ENCODE results near the gene MATN1. TPM values are rescaled to one million over a fixed set of nuclear protein-coding genes. Genes with fewer than 3 reads are reported as not detected.
"Not testable (repeated sequence)": the region's sequence is repeated elsewhere in the genome, so short reads cannot be mapped to it uniquely, and the experiment has no call there.

The MATN1 gene
- polyA plus RNA-seq, 1 donor, result 0.30 TPM

DNA sequence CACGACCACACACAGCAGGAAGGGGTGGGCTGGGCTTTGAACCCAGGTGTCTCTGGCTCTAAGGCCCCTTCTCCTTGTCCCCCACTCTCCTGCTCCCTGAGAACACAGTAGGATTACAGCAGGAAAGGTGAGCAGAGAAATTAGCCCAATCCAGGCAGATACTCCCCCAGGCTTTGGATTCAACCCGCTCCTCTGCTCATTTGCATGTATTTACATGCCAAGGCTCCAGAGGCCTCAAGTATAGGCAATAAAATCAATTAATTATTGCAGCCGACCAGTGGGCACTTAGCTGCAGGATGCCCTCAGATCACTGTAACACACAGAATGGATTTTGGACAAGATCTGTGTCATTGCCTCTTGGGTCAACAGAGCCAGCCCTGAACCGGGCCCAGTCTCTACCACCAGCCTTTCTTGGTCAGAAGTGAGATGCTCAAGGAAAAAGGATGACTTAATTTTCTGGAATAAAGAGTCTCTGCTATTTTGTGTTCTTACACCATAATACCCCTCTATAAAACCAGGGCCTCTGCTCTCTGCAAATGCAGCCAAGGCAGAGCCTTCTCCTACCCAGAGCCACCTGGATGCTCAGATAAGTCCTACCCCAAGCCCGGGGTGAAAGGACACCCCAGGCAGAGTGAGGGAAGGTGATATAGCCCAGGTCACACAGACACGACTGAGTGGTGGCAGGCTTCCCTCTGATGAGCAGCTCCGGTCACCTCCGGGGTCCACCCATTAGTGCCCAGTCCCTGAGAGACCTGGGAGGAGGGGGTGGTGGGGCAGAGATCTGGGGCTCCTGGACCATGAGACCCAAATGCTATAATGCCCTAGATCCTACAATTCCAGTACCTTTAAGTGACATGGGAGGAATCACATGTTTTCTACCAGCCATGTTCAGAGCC is 28.9 kb downstream of the MATN1 start:
- H3K27ac ChIP-seq (ENCODE audit: low read length), result no peak overlapping the region
- WGBS (ENCODE audit: insufficient coverage, low lambda C conversion rate), result no CpG with 5 or more reads among the region's 8 CpGs
- no peaks in the 10 kb centered on the region for H3K4me1 ChIP-seq (ENCODE audit: control insufficient read depth, insufficient read depth, low read length)
- H3K27me3 ChIP-seq (ENCODE audit: control insufficient read depth, insufficient read depth, low read length), result peaks cover 12% of the 10 kb centered on the region
- no peaks in the 10 kb centered on the region for H3K36me3 ChIP-seq (ENCODE audit: control insufficient read depth, insufficient read depth, low read length)
- no peaks in the 10 kb centered on the region for H3K9me3 ChIP-seq (ENCODE audit: control insufficient read depth, low read depth, low read length)
- no peak overlapping the region for H3K4me3 ChIP-seq (ENCODE audit: low read length)
- DNase-seq, result no peak

DNA sequence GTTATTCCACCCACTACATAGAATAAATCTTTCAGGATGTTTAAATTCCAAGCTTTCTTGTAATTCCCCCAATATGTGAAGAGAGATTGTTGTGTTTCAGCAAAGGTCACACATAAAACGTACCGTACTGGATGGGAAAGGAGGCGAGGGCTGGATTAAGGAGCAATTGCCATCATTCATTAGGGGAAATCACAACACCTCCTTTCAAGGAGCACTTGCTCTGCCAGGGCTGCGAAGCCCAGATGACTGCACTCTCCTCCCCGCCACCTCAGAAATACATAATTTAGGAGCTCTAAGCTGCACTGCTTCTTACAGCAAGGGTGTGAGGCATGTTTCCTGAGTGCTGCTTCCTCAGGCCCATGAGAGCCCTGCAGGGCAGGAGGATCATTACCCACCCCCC is 29.6 kb downstream of the MATN1 start:
- no CpG with 5 or more reads among the region's 5 CpGs for WGBS (ENCODE audit: insufficient coverage, low lambda C conversion rate)
- peaks cover 16% of the 10 kb centered on the region for H3K27me3 ChIP-seq (ENCODE audit: control insufficient read depth, insufficient read depth, low read length)

GRCh38 chr1:30693366-30693765 is 30.0 kb downstream of the MATN1 start:
- peaks cover 16% of the 10 kb centered on the region for H3K27me3 ChIP-seq (ENCODE audit: control insufficient read depth, insufficient read depth, low read length)
- DNase-seq, result no peak
- no CpG with 5 or more reads among the region's 3 CpGs for WGBS (ENCODE audit: insufficient coverage, low lambda C conversion rate)
- no peaks in the 10 kb centered on the region for H3K9me3 ChIP-seq (ENCODE audit: control insufficient read depth, low read depth, low read length)
- no peak overlapping the region for H3K4me3 ChIP-seq (ENCODE audit: low read length)
- no peaks in the 10 kb centered on the region for H3K4me1 ChIP-seq (ENCODE audit: control insufficient read depth, insufficient read depth, low read length)
- H3K36me3 ChIP-seq (ENCODE audit: control insufficient read depth, insufficient read depth, low read length), result no peaks in the 10 kb centered on the region
- no peak overlapping the region for H3K27ac ChIP-seq (ENCODE audit: low read length)

More for the DNA sequence above, 29.6 kb downstream of the MATN1 start:
- H3K4me3 ChIP-seq (ENCODE audit: low read length), result no peak overlapping the region
- H3K36me3 ChIP-seq (ENCODE audit: control insufficient read depth, insufficient read depth, low read length), result no peaks in the 10 kb centered on the region
- no peaks in the 10 kb centered on the region for H3K4me1 ChIP-seq (ENCODE audit: control insufficient read depth, insufficient read depth, low read length)
- no peak overlapping the region for H3K27ac ChIP-seq (ENCODE audit: low read length)
- DNase-seq, result no peak
- H3K9me3 ChIP-seq (ENCODE audit: control insufficient read depth, low read depth, low read length), result no peaks in the 10 kb centered on the region

- no peaks in the 10 kb centered on the region for H3K4me1 ChIP-seq (ENCODE audit: control insufficient read depth, insufficient read depth, low read length)
- no peak for DNase-seq
- H3K9me3 ChIP-seq (ENCODE audit: control insufficient read depth, low read depth, low read length), result no peaks in the 10 kb centered on the region
- WGBS (ENCODE audit: insufficient coverage, low lambda C conversion rate), result no CpG with 5 or more reads among the region's 7 CpGs
- no peak overlapping the region for H3K27ac ChIP-seq (ENCODE audit: low read length)
- peaks cover 16% of the 10 kb centered on the region for H3K27me3 ChIP-seq (ENCODE audit: control insufficient read depth, insufficient read depth, low read length)
- no peak overlapping the region for H3K4me3 ChIP-seq (ENCODE audit: low read length)
- no peaks in the 10 kb centered on the region for H3K36me3 ChIP-seq (ENCODE audit: control insufficient read depth, insufficient read depth, low read length)
Observed at GRCh38 chr1:30692948-30693301, 30.5 kb downstream of the MATN1 start.

DNA sequence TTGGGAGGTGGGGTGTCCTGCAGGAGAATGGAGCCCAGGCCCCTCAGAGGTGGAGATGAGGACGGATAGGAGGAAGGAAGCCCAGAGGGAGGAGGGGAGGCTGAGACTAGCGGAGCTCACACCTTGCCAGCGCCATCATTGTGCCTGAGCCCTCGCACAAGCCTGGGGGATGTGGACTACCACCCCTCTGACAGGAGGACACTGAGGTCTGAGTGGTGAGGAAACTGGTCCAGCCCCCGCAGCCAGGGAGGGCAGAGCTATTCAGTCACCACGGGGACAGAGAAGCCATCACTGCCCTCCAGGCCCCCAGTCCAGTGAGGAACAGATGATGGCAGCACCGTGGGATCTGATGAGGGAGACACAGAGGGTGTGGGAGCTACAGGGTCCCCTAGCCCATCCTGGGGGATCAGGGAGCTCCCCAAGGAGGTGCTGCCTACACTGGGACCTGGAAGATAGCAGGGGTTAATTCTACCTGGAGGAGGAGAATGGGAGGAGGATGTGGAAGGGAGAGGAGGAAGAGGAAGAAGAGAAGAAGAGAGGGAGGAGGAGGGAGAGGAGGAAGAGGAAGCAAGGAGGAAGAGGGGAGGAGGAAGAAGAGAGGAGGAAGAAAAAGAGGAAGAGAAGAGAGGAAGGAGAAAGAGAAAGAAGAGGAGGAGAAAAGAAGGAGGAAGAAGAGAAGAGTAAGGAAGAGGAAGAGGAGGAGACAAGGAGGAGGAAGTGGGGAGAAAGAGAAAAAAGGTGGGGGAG is 31.0 kb downstream of the MATN1 start:
- no peak overlapping the region for H3K27ac ChIP-seq (ENCODE audit: low read length)
- H3K36me3 ChIP-seq (ENCODE audit: control insufficient read depth, insufficient read depth, low read length), result no peaks in the 10 kb centered on the region
- H3K4me3 ChIP-seq (ENCODE audit: low read length), result no peak overlapping the region
- DNase-seq, result no peak
- peaks cover 19% of the 10 kb centered on the region for H3K27me3 ChIP-seq (ENCODE audit: control insufficient read depth, insufficient read depth, low read length)
- H3K4me1 ChIP-seq (ENCODE audit: control insufficient read depth, insufficient read depth, low read length), result no peaks in the 10 kb centered on the region
- H3K9me3 ChIP-seq (ENCODE audit: control insufficient read depth, low read depth, low read length), result no peaks in the 10 kb centered on the region
- no CpG with 5 or more reads among the region's 7 CpGs for WGBS (ENCODE audit: insufficient coverage, low lambda C conversion rate)

DNA sequence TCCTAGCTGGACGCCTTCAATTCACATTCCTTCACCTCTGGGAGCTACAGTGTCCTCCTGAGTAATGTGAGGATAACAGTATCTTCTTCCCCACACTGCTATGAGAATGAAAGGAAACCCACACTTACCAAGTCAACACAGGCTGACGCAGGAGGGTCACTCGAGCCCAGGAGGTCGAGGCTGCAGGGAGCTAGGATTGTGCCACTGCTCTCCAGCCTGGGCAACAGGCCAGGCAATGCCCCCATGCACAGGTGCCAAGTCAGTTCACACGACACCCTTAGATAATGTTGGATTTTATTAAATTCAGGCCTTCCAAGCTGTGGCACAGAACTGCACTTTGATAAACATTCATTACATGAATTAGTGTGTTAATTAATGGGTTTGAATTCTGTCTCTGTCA is 31.9 kb downstream of the MATN1 start:
- H3K27ac ChIP-seq (ENCODE audit: low read length), result no peak overlapping the region
- no CpG with 5 or more reads among the region's 5 CpGs for WGBS (ENCODE audit: insufficient coverage, low lambda C conversion rate)
- no peaks in the 10 kb centered on the region for H3K4me1 ChIP-seq (ENCODE audit: control insufficient read depth, insufficient read depth, low read length)
- DNase-seq, result no peak
- no peaks in the 10 kb centered on the region for H3K36me3 ChIP-seq (ENCODE audit: control insufficient read depth, insufficient read depth, low read length)
- no peak overlapping the region for H3K4me3 ChIP-seq (ENCODE audit: low read length)
- H3K27me3 ChIP-seq (ENCODE audit: control insufficient read depth, insufficient read depth, low read length), result peaks cover 23% of the 10 kb centered on the region
- H3K9me3 ChIP-seq (ENCODE audit: control insufficient read depth, low read depth, low read length), result no peaks in the 10 kb centered on the region

- peaks cover 31% of the 10 kb centered on the region for H3K27me3 ChIP-seq (ENCODE audit: control insufficient read depth, insufficient read depth, low read length)
- no peak overlapping the region for H3K4me3 ChIP-seq (ENCODE audit: low read length)
- H3K36me3 ChIP-seq (ENCODE audit: control insufficient read depth, insufficient read depth, low read length), result no peaks in the 10 kb centered on the region
- H3K4me1 ChIP-seq (ENCODE audit: control insufficient read depth, insufficient read depth, low read length), result no peaks in the 10 kb centered on the region
- no peak overlapping the region for H3K27ac ChIP-seq (ENCODE audit: low read length)
- no peak for DNase-seq
- WGBS (ENCODE audit: insufficient coverage, low lambda C conversion rate), result 20% methylated on average over 1 of the region's 7 CpGs
- no peaks in the 10 kb centered on the region for H3K9me3 ChIP-seq (ENCODE audit: control insufficient read depth, low read depth, low read length)
Observed at GRCh38 chr1:30689901-30690645, 33.3 kb downstream of the MATN1 start.

- Histone ChIP-seq H3K9me3 (ENCODE audit: control insufficient read depth, low read depth, low read length) (no peaks in the 10 kb centered on the region), H3K27me3 (ENCODE audit: control insufficient read depth, insufficient read depth, low read length) (peaks cover 37% of the 10 kb centered on the region), H3K4me3 (ENCODE audit: low read length) (no peak overlapping the region), H3K27ac (ENCODE audit: low read length) (no peak overlapping the region), H3K4me1 (ENCODE audit: control insufficient read depth, insufficient read depth, low read length) (no peaks in the 10 kb centered on the region), H3K36me3 (ENCODE audit: control insufficient read depth, insufficient read depth, low read length) (no peaks in the 10 kb centered on the region)
- DNase-seq, result no peak
- WGBS (ENCODE audit: insufficient coverage, low lambda C conversion rate), result no CpG with 5 or more reads among the region's 11 CpGs
Observed at GRCh38 chr1:30688920-30689794, 34.2 kb downstream of the MATN1 start.

GRCh38 chr1:30688516-30688915 is 34.9 kb downstream of the MATN1 start:
- DNase-seq; H3K9me3 ChIP-seq (ENCODE audit: control insufficient read depth, low read depth, low read length); H3K27ac ChIP-seq (ENCODE audit: low read length); H3K4me1 ChIP-seq (ENCODE audit: control insufficient read depth, insufficient read depth, low read length); H3K4me3 ChIP-seq (ENCODE audit: low read length); H3K36me3 ChIP-seq (ENCODE audit: control insufficient read depth, insufficient read depth, low read length): not testable (repeated sequence)
- H3K27me3 ChIP-seq (ENCODE audit: control insufficient read depth, insufficient read depth, low read length), result peaks cover 42% of the 10 kb centered on the region
- WGBS (ENCODE audit: insufficient coverage, low lambda C conversion rate), result no CpG with 5 or more reads among the region's 9 CpGs
